K562 (cell line): ENCODE data around the gene DLX2. TPM values are rescaled to one million over a fixed set of nuclear protein-coding genes. Genes with fewer than 3 reads are reported as not detected.
A peak's percentile ranks its signal among the peaks of the same experiment; 100 is the strongest.

Experiments used
- ATAC-seq: fragments of 200-7000 bp; cut with Tn5 transposase; 3 replicates; pipeline ENCODE4 v1.9.1; 2020; ENCODE audit warnings: moderate library complexity
- BruUV-seq: library from RNA; stranded (reverse); fragments of 400-500 nt; replicated peaks from 2 replicates; lab custom pipeline; 2021; lab: Mats Ljungman, UMichigan
- CTCF ChIA-PET: fragments of 300-600 bp; formaldehyde crosslinking; extraction: SDS; loops from one replicate; lab custom pipeline; 2021; ENCODE audit warnings: low intra/inter-chr PET ratio; lab: Yijun Ruan, JAX
- POLR2A ChIA-PET: fragments of 300-600, 350-650 bp; sonication (Branson Sonifier 250); formaldehyde crosslinking; extraction: SDS; loops from one replicate; lab custom pipeline; 2021; ENCODE audit warnings: antibody characterized with exemption, inconsistent platforms; lab: Yijun Ruan, JAX
- DNase-seq, 4 experiments: peaks; one replicate each; pipeline versions ENCODE4 v3.0.0 to v3.0.0-alpha.2; 2011 to 2018; ENCODE audit warnings: low spot score in 3 of 4, mixed read lengths in 3 of 4; ENCODE audit errors: extremely low read depth in 1 of 4
- FAIRE-seq: peaks from 2 replicates; lab custom pipeline; 2011; peaks lifted over from hg19 to GRCh38; lab: Jason Lieb, UNC
- H2AFZ ChIP-seq: 2 replicates; pipeline ENCODE4 v1.6.0; 2011; ENCODE audit warnings: low read depth, low read length, control low read depth, inconsistent platforms
- H3K27ac ChIP-seq: fragments of 200-600 bp; 3 replicates; pipeline ENCODE4 v1.8.0; 2011; ENCODE audit warnings: low read depth, mild to moderate bottlenecking, control low read depth, inconsistent platforms, low read length, moderate library complexity, mixed read lengths; ENCODE audit errors: extremely low read depth
- H3K27me3 ChIP-seq, 2 experiments: fragments of 300-600 bp in 1 of 2; 2 replicates in 1 of 2; 3 replicates in 1 of 2; pipeline versions ENCODE4 v1.6.0 to v1.8.0; 2011; ENCODE audit warnings: inconsistent platforms in 2 of 2, low read length in 2 of 2, mild to moderate bottlenecking in 1 of 2, mixed read lengths in 1 of 2, moderate library complexity in 1 of 2; ENCODE audit not compliant: control insufficient read depth in 2 of 2, insufficient read depth in 2 of 2
- H3K36me3 ChIP-seq: fragments of 300-600 bp; 3 replicates; pipeline ENCODE4 v1.8.0; 2011; ENCODE audit warnings: mild to moderate bottlenecking, low read length, inconsistent platforms; ENCODE audit not compliant: control insufficient read depth, insufficient read depth
- H3K4me1 ChIP-seq, 2 experiments: fragments of 200-600 bp in 1 of 2; replicated peaks in 1 of 2; 2 replicates in 1 of 2; 3 replicates in 1 of 2; pipeline versions ENCODE4 v1.5.1 to v1.8.0; 2011; ENCODE audit warnings: inconsistent platforms in 2 of 2, low read length in 2 of 2, mild to moderate bottlenecking in 1 of 2, mixed read lengths in 1 of 2, moderate library complexity in 1 of 2; ENCODE audit not compliant: control insufficient read depth in 2 of 2, insufficient read depth in 2 of 2
- H3K4me2 ChIP-seq: 2 replicates; pipeline ENCODE4 v1.6.1; 2011; ENCODE audit warnings: low read length, control low read depth, inconsistent platforms, mixed read lengths; ENCODE audit not compliant: insufficient read depth
- H3K4me3 ChIP-seq: fragments of 200-600 bp; sonication (generic), shearing (Covaris generic); 2 replicates; pipeline ENCODE4 v1.5.1; 2016; ENCODE audit warnings: control low read depth, inconsistent platforms
- H3K79me2 ChIP-seq: fragments of 200-600 bp; 3 replicates; pipeline ENCODE4 v1.8.0; 2011; ENCODE audit warnings: low read length, inconsistent platforms; ENCODE audit not compliant: control insufficient read depth, insufficient read depth
- H3K9ac ChIP-seq, 2 experiments: 2 replicates each; pipeline versions ENCODE4 v1.6.0 to v1.6.1; 2011; ENCODE audit warnings: low read depth in 2 of 2, low read length in 2 of 2, control low read depth in 1 of 2, inconsistent platforms in 1 of 2, mild to moderate bottlenecking in 1 of 2, mixed read lengths in 1 of 2; ENCODE audit not compliant: insufficient read depth in 1 of 2
- H3K9me1 ChIP-seq: one replicate; pipeline ENCODE4 v1.6.0; 2011; ENCODE audit warnings: inconsistent platforms, mild to moderate bottlenecking, low read length, moderate library complexity; ENCODE audit not compliant: control insufficient read depth, insufficient read depth
- H3K9me3 ChIP-seq: replicated peaks from 2 replicates; pipeline ENCODE4 v1.5.1; 2011; ENCODE audit warnings: low read depth, low read length, inconsistent platforms; ENCODE audit not compliant: control insufficient read depth, insufficient read depth
- H4K20me1 ChIP-seq: replicated peaks from 2 replicates; pipeline ENCODE4 v1.6.1; 2011; ENCODE audit warnings: low read length, inconsistent platforms, mixed read lengths; ENCODE audit not compliant: control insufficient read depth, insufficient read depth
- L3MBTL2 ChIP-seq: fragments of 450-650 bp; IDR thresholded peaks from 2 replicates; pipeline ENCODE4 v1.6.1; 2016; ENCODE audit warnings: mild to moderate bottlenecking, moderate library complexity
- ZBTB33 ChIP-seq: sonication (generic); formaldehyde crosslinking; IDR thresholded peaks from 2 replicates; pipeline ENCODE4 v1.8.1; 2023; ENCODE audit warnings: mild to moderate bottlenecking, missing genetic modification reagents
- WGBS: fragments of 100-300 bp; shearing (Covaris generic); methylation state at CpG from one replicate; pipeline ENCODE4 v1.1.6; 2016; ENCODE audit warnings: low coverage, mixed read lengths; ENCODE audit not compliant: insufficient coverage; ENCODE audit errors: missing lambda C conversion rate; 5-methylcytosine and 5-hydroxymethylcytosine counted together
- in situ Hi-C: fragments of 300-500 bp; cut with MboI; formaldehyde crosslinking; loops from 4 replicates; pipeline ENCODE4 v1.15.0; 2018; ENCODE audit warnings: inconsistent platforms, mixed read lengths
- intact Hi-C: fragments of 100-400 bp; cut with micrococcal nuclease; formaldehyde crosslinking; loops from 2 replicates; pipeline ENCODE4 v1.14.2; 2022
- polyA plus RNA-seq, 8 experiments: library from polyadenylated mRNA; depleted of rRNA in 4 of 8; stranded (reverse) in 5 of 8; unstranded in 3 of 8; fragments of >200 nt; fragmentation: Nextera tagmentation in 2 of 8; fragmentation: Illumina TruSeq in 1 of 8; extraction: Ambion mirVana in 2 of 8; extraction: Trizol in 1 of 8; gene quantifications; 2 replicates each; pipeline versions ENCODE4 v1.2.1 to v1.2.3, GENCODE V29; 2011 to 2014; ENCODE audit warnings: inconsistent platforms in 1 of 8, missing spikeins in 1 of 8
- total RNA-seq, 7 experiments: library from RNA; depleted of rRNA in 6 of 7; stranded (reverse); fragments of >200 nt in 6 of 7; fragmentation: Illumina TruSeq in 2 of 7; extraction: Trizol in 2 of 7; gene quantifications; 2 replicates each; pipeline versions ENCODE4 v1.2.1 to v1.2.3, GENCODE V29; 2011 to 2021; ENCODE audit warnings: low replicate concordance in 1 of 7

DLX2 gene
- total and polyA plus RNA-seq, 9 of the 15 experiments (the other 6 are each of a cell fraction or from before 2014, with no cell fraction given): 0.14 to 4.3 (median 0.86) TPM

DNA sequence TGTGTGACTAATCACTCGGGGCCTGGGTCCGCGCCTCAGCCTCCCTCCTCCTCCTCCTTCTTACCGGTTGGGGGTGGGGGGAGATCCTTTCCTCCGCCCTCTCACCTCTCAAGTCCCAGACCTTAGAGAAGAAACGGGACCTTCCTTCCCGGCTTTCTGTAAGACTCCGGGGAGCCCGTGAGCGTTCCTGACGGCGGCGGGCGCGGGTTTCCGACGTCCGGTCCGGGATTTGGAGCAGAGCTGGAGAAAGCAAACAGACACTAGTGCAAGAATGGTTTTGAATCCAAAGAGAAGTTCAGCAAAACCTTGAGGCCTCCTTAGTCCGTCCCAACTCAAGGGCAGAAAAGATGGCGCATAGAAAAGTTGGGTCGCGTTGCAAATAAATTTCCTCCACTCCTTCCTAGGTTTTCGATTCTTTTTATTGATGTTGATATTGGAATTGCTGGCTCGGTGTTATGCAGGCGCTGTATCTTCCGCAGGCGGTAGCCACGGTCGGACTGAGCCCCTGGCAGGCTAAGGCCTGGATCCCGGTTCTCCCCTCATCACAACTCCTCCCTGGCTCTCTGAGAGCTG lies 15.4 kb downstream of the DLX2 start:
- H3K9me3 ChIP-seq: no peaks in the 10 kb centered on the region
- intact Hi-C loops (no loop called here), in situ Hi-C loops (no loop called here)
- H4K20me1 ChIP-seq: no peaks in the 10 kb centered on the region
- H3K9ac ChIP-seq: no peak overlapping the region
- no peak overlapping the region for H3K4me2 ChIP-seq
- H3K27me3 ChIP-seq: no peaks in the 10 kb centered on the region
- no peak for TF ChIP-seq L3MBTL2
- TF ChIP-seq ZBTB33 (CRISPR knock-in tag): 0 out of 2 replicates have a peak, but pooled peaks have one; percentile 24
- FAIRE-seq (no peak), ATAC-seq (no peak), DNase-seq (no peak)
- BruUV-seq: no TSS peak
- H3K79me2 ChIP-seq: peaks cover 8% of the 10 kb centered on the region; the same call in 2 of the 3 replicates
- H2AFZ ChIP-seq: no peak overlapping the region
- ChIA-PET POLR2A (interaction anchor here (0.7 to 1.0 kb wide), 2 partner anchors 25 to 1911 kb away, joined by 3 read pairs; no protein-coding TSS in a partner anchor), CTCF (no interaction called here)
- H3K9me1 ChIP-seq: no peaks in the 10 kb centered on the region
- H3K36me3 ChIP-seq: peaks cover 20% of the 10 kb centered on the region; the same call in 1 of the 3 replicates
- no peak overlapping the region for H3K27ac ChIP-seq
- H3K4me3 ChIP-seq: no peak overlapping the region
- WGBS: 96% methylated on average over 27 of the region's 31 CpGs
- H3K4me1 ChIP-seq: peaks cover 7 to 37% of the 10 kb centered on the region in 2 experiments; a peak in 4 of 5 replicates
